Mesendoderm (in vitro differentiated cells): ENCODE measurements around the gene TUBGCP6.
A peak's percentile ranks its signal among the peaks of the same experiment; 100 is the strongest.

Experiments used
- DNase-seq: peaks from one replicate; pipeline ENCODE4 v3.0.0; 2013
- H2AK5ac ChIP-seq: 2 replicates; pipeline ENCODE4 v1.6.1; 2013; ENCODE audit warnings: low read length, inconsistent platforms
- H2BK120ac ChIP-seq: 2 replicates; pipeline ENCODE4 v1.6.1; 2013; ENCODE audit warnings: low read depth, mild to moderate bottlenecking, low read length, moderate library complexity, mixed read lengths
- H2BK15ac ChIP-seq: replicated peaks from 2 replicates; pipeline ENCODE4 v1.6.1; 2013; ENCODE audit warnings: low read depth, mild to moderate bottlenecking, moderate library complexity
- H2BK5ac ChIP-seq: 2 replicates; pipeline ENCODE4 v1.6.1; 2013; ENCODE audit warnings: low read length, inconsistent platforms
- H3K18ac ChIP-seq: 2 replicates; pipeline ENCODE4 v1.6.1; 2013; ENCODE audit warnings: mild to moderate bottlenecking, low read length, mixed read lengths
- H3K23ac ChIP-seq: one replicate; pipeline ENCODE4 v1.6.1; 2013; ENCODE audit warnings: low read length
- H3K27ac ChIP-seq: 2 replicates; pipeline ENCODE4 v1.5.1; 2013; ENCODE audit warnings: low read depth, mild to moderate bottlenecking, inconsistent platforms, low read length, moderate library complexity
- H3K27me3 ChIP-seq: 2 replicates; pipeline ENCODE4 v1.6.1; 2013; ENCODE audit warnings: low read length, control low read depth, mild to moderate bottlenecking, inconsistent platforms; ENCODE audit not compliant: insufficient read depth, poor library complexity
- H3K36me3 ChIP-seq: 2 replicates; pipeline ENCODE4 v1.6.1; 2013; ENCODE audit warnings: low read length, inconsistent platforms; ENCODE audit not compliant: control insufficient read depth, insufficient read depth
- H3K4ac ChIP-seq: one replicate; pipeline ENCODE4 v1.6.1; 2013; ENCODE audit warnings: low read depth, mild to moderate bottlenecking, low read length, moderate library complexity
- H3K4me1 ChIP-seq: 2 replicates; pipeline ENCODE4 v1.6.1; 2013; ENCODE audit warnings: low read depth, low read length, inconsistent platforms; ENCODE audit not compliant: control insufficient read depth
- H3K4me2 ChIP-seq: 2 replicates; pipeline ENCODE4 v1.6.1; 2013; ENCODE audit warnings: low read length
- H3K4me3 ChIP-seq: 2 replicates; pipeline ENCODE4 v1.5.1; 2013; ENCODE audit warnings: mild to moderate bottlenecking, low read length
- H3K56ac ChIP-seq: one replicate; pipeline ENCODE4 v1.6.1; 2013; ENCODE audit warnings: low read length
- H3K79me1 ChIP-seq: 2 replicates; pipeline ENCODE4 v1.6.1; 2013; ENCODE audit warnings: low read length, inconsistent platforms
- H3K79me2 ChIP-seq: 2 replicates; pipeline ENCODE4 v1.6.1; 2013; ENCODE audit warnings: mild to moderate bottlenecking, low read length; ENCODE audit not compliant: control insufficient read depth, insufficient read depth
- H3K9ac ChIP-seq: 2 replicates; pipeline ENCODE4 v1.6.1; 2013; ENCODE audit warnings: low read length, inconsistent platforms
- H4K5ac ChIP-seq: one replicate; pipeline ENCODE4 v1.6.1; 2013; ENCODE audit warnings: low read length
- H4K8ac ChIP-seq: one replicate; pipeline ENCODE4 v1.6.1; 2013; ENCODE audit warnings: low read depth, mild to moderate bottlenecking, control low read depth, low read length, moderate library complexity
- WGBS: extraction: QIAGEN DNeasy Blood & Tissue Kit; methylation state at CpG from one replicate; pipeline ENCODE4 v1.1.7; 2013; ENCODE audit warnings: low lambda C conversion rate, missing lambda C conversion rate; ENCODE audit not compliant: insufficient coverage; ENCODE audit errors: extremely low coverage; 5-methylcytosine and 5-hydroxymethylcytosine counted together

Gene TUBGCP6

DNA sequence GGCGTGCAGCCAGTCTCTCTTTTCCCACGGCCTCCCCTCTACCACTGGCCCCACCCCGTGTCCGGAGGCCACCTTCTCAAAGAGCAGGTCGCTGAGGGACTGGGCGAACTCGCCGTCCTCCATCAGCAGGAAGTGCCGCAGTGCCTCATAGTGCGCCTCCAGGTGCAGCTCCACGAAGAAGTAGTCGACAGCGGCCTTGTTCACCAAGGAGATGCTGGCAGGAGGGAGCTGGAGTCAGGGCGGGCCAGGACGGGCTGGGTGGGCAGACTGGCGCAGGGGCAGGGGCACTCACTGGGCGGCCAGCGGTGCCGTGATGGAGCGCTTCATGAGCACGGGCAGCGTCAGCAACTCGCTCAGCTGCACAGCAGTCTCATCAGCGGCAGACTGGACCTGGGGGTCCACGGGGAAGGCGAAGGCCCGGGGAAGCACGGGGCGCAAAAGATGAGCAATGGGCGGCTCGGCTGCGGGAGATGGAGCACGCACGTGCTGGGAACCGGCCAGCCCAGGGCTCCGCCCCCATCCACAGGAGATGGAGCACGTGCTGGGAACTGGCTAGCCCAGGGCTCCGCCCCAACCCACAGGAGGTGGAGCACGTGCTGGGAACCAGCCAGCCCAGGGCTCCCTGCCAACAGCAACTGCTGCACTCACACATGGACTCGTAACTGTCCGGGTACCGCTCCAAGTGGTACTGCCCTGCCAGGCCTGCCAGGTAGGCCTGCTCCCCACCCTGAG lies 25.7 kb downstream of the TUBGCP6 start:
- Histone ChIP-seq H2BK5ac (no peak overlapping the region), H3K4me2 (no peak overlapping the region), H2AK5ac (no peak overlapping the region), H3K23ac (no peak overlapping the region), H3K79me1 (no peaks in the 10 kb centered on the region), H3K9ac (no peak overlapping the region), H2BK120ac (no peak overlapping the region), H2BK15ac (no peak overlapping the region), H3K4ac (no peak overlapping the region), H3K27ac (no peak overlapping the region), H3K27me3 (no peaks in the 10 kb centered on the region), H3K56ac (no peak overlapping the region), H3K36me3 (peaks cover 3% of the 10 kb centered on the region), H4K5ac (no peak overlapping the region), H3K79me2 (no peaks in the 10 kb centered on the region), H3K4me1 (no peaks in the 10 kb centered on the region), H3K4me3 (no peak overlapping the region), H4K8ac (no peak overlapping the region), H3K18ac (no peak overlapping the region)
- peak; percentile 49 for DNase-seq
- WGBS, result no CpG with 5 or more reads among the region's 42 CpGs

DNA sequence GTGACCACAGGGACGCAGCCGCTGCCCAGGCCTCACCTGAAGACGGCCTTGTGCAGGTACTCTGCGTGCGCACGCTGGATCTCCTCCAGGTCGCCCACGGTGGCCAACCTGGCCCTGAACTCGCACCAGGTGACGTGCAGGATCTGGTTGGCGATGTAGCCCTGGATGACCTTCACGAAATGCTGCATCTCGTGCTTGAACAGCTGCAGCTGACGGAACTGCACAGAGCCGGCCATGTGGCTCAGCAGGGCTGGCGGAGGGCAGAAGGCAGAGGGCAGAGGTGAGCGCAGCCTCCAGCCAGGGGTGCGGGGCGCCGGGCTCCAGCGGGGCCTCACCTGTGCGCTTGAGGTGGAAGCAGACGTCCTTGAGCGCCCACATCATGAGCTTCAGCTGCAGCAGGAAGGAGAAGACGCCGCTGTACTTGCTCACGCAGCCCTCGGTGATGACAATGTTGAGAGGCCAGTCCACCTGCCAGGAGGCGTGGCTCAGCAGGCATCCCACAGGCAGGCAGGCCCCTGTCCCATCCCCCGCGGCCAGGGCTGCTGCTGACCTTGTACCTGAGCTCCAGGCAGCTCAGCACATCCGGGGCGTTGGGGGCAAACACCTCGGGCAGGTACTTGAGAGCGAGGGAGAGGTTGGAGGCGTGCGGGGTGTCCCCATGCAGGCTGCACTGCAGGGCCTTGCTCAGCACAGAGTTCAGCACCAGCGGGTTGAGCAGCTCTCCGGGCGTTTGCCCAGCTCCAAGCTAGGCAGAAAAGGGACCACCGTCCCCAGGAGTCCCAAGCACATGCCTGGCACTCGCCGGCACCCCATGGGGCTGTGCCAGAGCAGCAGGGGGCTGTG lies 26.4 kb downstream of the TUBGCP6 start:
- Histone ChIP-seq H3K79me2 (no peaks in the 10 kb centered on the region), H2BK120ac (no peak overlapping the region), H3K56ac (no peak overlapping the region), H4K5ac (no peak overlapping the region), H3K27me3 (no peaks in the 10 kb centered on the region), H2AK5ac (no peak overlapping the region), H3K9ac (no peak overlapping the region), H3K4ac (no peak overlapping the region), H2BK15ac (no peak overlapping the region), H3K36me3 (peaks cover 3% of the 10 kb centered on the region), H3K27ac (no peak overlapping the region), H3K23ac (no peak overlapping the region), H2BK5ac (no peak overlapping the region), H3K18ac (no peak overlapping the region), H3K4me3 (no peak overlapping the region), H3K4me1 (no peaks in the 10 kb centered on the region), H3K4me2 (no peak overlapping the region), H4K8ac (no peak overlapping the region), H3K79me1 (no peaks in the 10 kb centered on the region)
- DNase-seq, result no peak
- no CpG with 5 or more reads among the region's 43 CpGs for WGBS

DNA sequence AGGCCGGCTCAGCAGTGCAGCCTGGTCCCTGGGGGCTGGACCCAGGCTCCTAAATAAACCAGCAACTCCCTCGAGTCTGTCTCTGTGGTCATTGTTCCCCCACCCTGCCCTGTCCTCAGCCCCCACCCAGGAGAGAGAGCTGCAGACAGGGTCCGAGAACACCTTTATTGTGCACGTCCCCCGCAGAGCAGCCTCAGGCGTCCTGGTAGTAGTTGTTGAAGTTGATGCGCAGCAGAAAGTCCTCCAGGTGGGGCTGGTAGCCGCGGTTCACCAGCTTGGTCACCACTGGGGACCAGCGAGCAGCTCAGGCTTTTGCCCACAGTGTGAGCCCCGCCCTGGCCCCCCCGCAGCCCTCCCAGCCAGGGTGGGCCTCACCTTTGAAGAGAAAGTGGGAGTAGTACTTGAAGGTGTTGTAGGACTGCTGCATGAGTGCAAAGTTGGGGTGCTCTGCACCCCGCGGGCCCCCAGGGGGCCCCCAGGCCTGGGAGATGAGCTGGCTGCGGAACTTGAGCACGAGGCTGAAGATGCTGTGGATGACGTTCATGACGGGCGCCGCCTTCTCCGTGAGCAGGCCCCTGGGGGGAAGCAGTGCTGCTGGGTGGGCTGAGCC lies 27.2 kb downstream of the TUBGCP6 start:
- Histone ChIP-seq H2AK5ac (no peak overlapping the region), H3K9ac (no peak overlapping the region), H3K4me3 (no peak overlapping the region), H2BK120ac (no peak overlapping the region), H3K27ac (no peak overlapping the region), H3K23ac (no peak overlapping the region), H3K4me2 (no peak overlapping the region), H4K8ac (no peak overlapping the region), H3K79me2 (no peaks in the 10 kb centered on the region), H3K4me1 (no peaks in the 10 kb centered on the region), H3K4ac (no peak overlapping the region), H2BK5ac (no peak overlapping the region), H3K27me3 (no peaks in the 10 kb centered on the region), H2BK15ac (no peak overlapping the region), H3K36me3 (peaks cover 3% of the 10 kb centered on the region), H3K56ac (no peak overlapping the region), H3K18ac (no peak overlapping the region), H3K79me1 (no peaks in the 10 kb centered on the region), H4K5ac (no peak overlapping the region)
- WGBS, result no CpG with 5 or more reads among the region's 21 CpGs
- DNase-seq, result no peak

DNA sequence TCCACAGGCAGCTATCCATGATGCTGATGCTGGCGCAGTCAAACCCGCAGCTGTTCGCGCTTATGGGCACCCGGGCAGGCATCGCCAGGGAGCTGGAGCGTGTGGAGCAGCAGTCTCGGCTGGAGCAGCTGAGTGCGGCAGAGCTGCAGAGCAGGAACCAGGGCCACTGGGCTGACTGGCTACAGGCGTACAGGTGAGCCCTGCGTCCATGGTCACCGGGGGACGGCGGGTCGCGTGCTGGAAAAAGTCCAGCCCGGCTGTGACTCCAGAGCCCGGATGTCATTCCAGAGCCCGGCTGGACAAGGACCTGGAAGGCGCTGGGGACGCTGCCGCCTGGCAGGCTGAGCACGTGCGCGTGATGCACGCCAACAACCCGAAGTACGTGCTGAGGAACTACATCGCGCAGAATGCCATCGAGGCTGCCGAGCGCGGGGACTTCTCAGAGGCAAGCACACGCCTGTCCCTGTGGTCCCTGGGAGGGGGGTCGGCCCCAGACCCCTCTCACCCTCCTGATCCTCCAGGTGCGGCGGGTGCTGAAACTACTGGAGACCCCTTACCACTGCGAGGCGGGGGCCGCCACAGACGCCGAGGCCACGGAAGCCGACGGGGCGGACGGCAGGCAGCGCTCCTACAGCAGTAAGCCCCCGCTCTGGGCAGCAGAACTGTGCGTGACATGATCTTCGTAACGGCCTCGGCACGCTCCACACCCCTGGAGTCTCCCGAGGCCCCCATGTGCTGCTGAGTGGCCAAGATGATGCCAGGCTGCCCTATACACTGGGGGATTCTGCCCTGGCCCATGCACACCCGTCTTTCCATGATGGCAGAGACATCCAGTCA lies 27.9 kb downstream of the TUBGCP6 start:
- H3K79me2 ChIP-seq, result no peaks in the 10 kb centered on the region
- H2BK120ac ChIP-seq, result no peak overlapping the region
- H3K18ac ChIP-seq, result no peak overlapping the region
- H3K9ac ChIP-seq, result no peak overlapping the region
- H4K8ac ChIP-seq, result no peak overlapping the region
- H3K36me3 ChIP-seq, result peaks cover 3% of the 10 kb centered on the region
- no peak overlapping the region for H2BK15ac ChIP-seq
- H4K5ac ChIP-seq, result no peak overlapping the region
- no peak overlapping the region for H3K4me3 ChIP-seq
- no peak overlapping the region for H3K4ac ChIP-seq
- H3K56ac ChIP-seq, result no peak overlapping the region
- no peak overlapping the region for H2BK5ac ChIP-seq
- no peak overlapping the region for H2AK5ac ChIP-seq
- H3K79me1 ChIP-seq, result peaks cover 1% of the 10 kb centered on the region
- no peak overlapping the region for H3K23ac ChIP-seq
- no CpG with 5 or more reads among the region's 57 CpGs for WGBS
- no peak for DNase-seq
- H3K4me2 ChIP-seq, result no peak overlapping the region
- no peaks in the 10 kb centered on the region for H3K27me3 ChIP-seq
- no peaks in the 10 kb centered on the region for H3K4me1 ChIP-seq
- H3K27ac ChIP-seq, result no peak overlapping the region

DNA sequence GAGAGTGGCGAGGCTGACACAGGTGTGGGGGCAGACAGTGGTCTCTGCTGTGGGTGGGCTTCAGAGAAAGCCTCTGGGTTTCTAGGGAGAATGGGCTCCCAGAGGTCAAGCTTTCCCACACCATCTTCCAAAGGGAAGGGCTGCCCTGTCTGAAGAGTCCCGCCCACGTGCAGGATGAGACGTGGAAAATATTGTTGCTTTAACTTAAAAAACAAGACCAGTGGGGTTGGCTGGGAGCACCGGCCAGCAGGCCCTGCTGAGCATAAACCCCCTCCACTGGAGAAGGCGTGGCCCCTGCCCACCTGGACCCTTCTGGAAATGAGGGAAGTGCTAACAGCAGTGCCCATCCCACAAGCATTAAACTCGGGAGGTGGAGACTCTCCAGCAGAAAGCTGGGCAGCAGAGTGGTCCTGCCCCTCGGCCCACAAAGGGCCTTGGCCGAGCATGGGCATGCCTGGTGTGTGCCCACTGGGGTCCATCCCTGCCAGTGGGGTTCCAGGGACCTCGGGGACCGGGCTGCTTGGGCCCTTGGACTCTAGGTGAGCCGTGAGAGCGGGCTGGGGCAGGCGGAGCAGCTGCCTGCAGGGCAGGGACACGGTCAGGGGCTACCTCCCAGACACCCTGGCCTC lies 28.7 kb downstream of the TUBGCP6 start:
- H3K4me1 ChIP-seq, result no peaks in the 10 kb centered on the region
- H3K4ac ChIP-seq, result no peak overlapping the region
- H3K4me3 ChIP-seq, result no peak overlapping the region
- no peak for DNase-seq
- H3K18ac ChIP-seq, result no peak overlapping the region
- no CpG with 5 or more reads among the region's 15 CpGs for WGBS
- no peak overlapping the region for H3K4me2 ChIP-seq
- H3K9ac ChIP-seq, result no peak overlapping the region
- peaks cover 4% of the 10 kb centered on the region for H3K36me3 ChIP-seq
- no peak overlapping the region for H2BK15ac ChIP-seq
- no peak overlapping the region for H2BK5ac ChIP-seq
- no peak overlapping the region for H4K8ac ChIP-seq
- H3K79me1 ChIP-seq, result peaks cover 1% of the 10 kb centered on the region
- H3K79me2 ChIP-seq, result no peaks in the 10 kb centered on the region
- H3K27me3 ChIP-seq, result no peaks in the 10 kb centered on the region
- H3K56ac ChIP-seq, result no peak overlapping the region
- no peak overlapping the region for H3K23ac ChIP-seq
- no peak overlapping the region for H4K5ac ChIP-seq
- H2BK120ac ChIP-seq, result no peak overlapping the region
- H2AK5ac ChIP-seq, result no peak overlapping the region
- H3K27ac ChIP-seq, result no peak overlapping the region
